ENCODE data around the gene SLC9A1. TPM values are rescaled to one million over a fixed set of nuclear protein-coding genes. Genes with fewer than 3 reads are reported as not detected.

SLC9A1 gene
- total and polyA plus RNA-seq, 2 donors (not counting 1 experiment from before 2014, with no cell fraction given): 7.3 to 22.5 TPM

- Mint-ChIP-seq H3K27me3 (no peaks in the 10 kb centered on the region), H3K27ac (no peak overlapping the region), H3K4me3 (no peak overlapping the region), H3K4me1 (no peaks in the 10 kb centered on the region), H3K9me3 (ENCODE audit: insufficient read depth) (no peaks in the 10 kb centered on the region)
- WGBS (ENCODE audit: insufficient coverage): 96% methylated on average over 3 of the region's 3 CpGs
- no peaks in the 10 kb centered on the region for H4K20me1 ChIP-seq (ENCODE audit: control insufficient read depth, insufficient read depth, low read length, poor library complexity, severe bottlenecking)
- H3K36me3 ChIP-seq (replicated peaks in 1 of 2; ENCODE audit: control extremely low read depth in 1 of 2, control insufficient read depth in 1 of 2, extremely low read depth in 1 of 2, insufficient read depth in 2 of 2, low read length in 1 of 2): peaks cover 0 to 2% of the 10 kb centered on the region in 2 experiments
- ChIA-PET CTCF (interaction anchor here (1.2 to 1.3 kb wide), 2 partner anchors 25 to 73 kb away, joined by 3 read pairs; no protein-coding TSS in a partner anchor), POLR2A (no interaction called here)
- ATAC-seq (ENCODE audit: low read depth) (no peak), DNase-seq (no peak)
- H3K27ac ChIP-seq (ENCODE audit: low read length in 2 of 2): no peak overlapping the region
- no peak overlapping the region for H2AFZ ChIP-seq (ENCODE audit: insufficient read depth, low read depth, low read length, poor library complexity, severe bottlenecking)
- no peaks in the 10 kb centered on the region for H3K4me1 ChIP-seq (ENCODE audit: control insufficient read depth in 2 of 2, insufficient read depth in 2 of 2, low read length in 2 of 2)
- no peak for TF ChIP-seq CTCF (IDR thresholded peaks at IDR 0.05)
- no peak for TF ChIP-seq EZH2 (IDR thresholded peaks at IDR 0.05; ENCODE audit: borderline replicate concordance, insufficient read depth, low read depth, low read length, poor library complexity, severe bottlenecking)
- no peak overlapping the region for H3K4me3 ChIP-seq (ENCODE audit: control extremely low read depth in 1 of 5, extremely low read depth in 1 of 5, insufficient read depth in 1 of 5, low read depth in 2 of 5, low read length in 4 of 5)
- peaks cover 9% of the 10 kb centered on the region for H3K79me2 ChIP-seq (ENCODE audit: control insufficient read depth, insufficient read depth, low read length)
- no peaks in the 10 kb centered on the region for H3K27me3 ChIP-seq (replicated peaks in 1 of 4; ENCODE audit: control extremely low read depth in 1 of 4, control insufficient read depth in 3 of 4, insufficient read depth in 4 of 4, low read length in 3 of 4)
- intact Hi-C loops (cut with micrococcal nuclease): no loop called here
- no peak overlapping the region for H3K4me2 ChIP-seq (replicated peaks; ENCODE audit: low read depth, low read length, poor library complexity, severe bottlenecking)
- no peak overlapping the region for H3K9ac ChIP-seq (ENCODE audit: low read length)
- H3K9me3 ChIP-seq (ENCODE audit: control extremely low read depth in 1 of 3, control insufficient read depth in 2 of 3, insufficient read depth in 1 of 3, low read length in 2 of 3): no peaks in the 10 kb centered on the region
Measured at GRCh38 chr1:27124405-27124804, 30.5 kb downstream of the SLC9A1 start.

GRCh38 chr1:27122652-27123051 is 32.3 kb downstream of the SLC9A1 start:
- H3K9me3 Mint-ChIP-seq (ENCODE audit: insufficient read depth): no peaks in the 10 kb centered on the region
- H3K27me3 ChIP-seq (replicated peaks in 1 of 4; ENCODE audit: control extremely low read depth in 1 of 4, control insufficient read depth in 3 of 4, insufficient read depth in 4 of 4, low read length in 3 of 4): no peaks in the 10 kb centered on the region
- ChIA-PET POLR2A (interaction anchor here (0.6 kb wide), 2 partner anchors 12 to 163 kb away, joined by 4 to 6 read pairs; no protein-coding TSS in a partner anchor), CTCF (interaction anchor here (1.1 kb wide), 1 partner anchor 76 kb away, joined by 3 read pairs; no protein-coding TSS in a partner anchor)
- no peaks in the 10 kb centered on the region for H3K9me3 ChIP-seq (ENCODE audit: control extremely low read depth in 1 of 3, control insufficient read depth in 2 of 3, insufficient read depth in 1 of 3, low read length in 2 of 3)
- H3K27ac ChIP-seq (ENCODE audit: low read length in 2 of 2): no peak overlapping the region
- H3K79me2 ChIP-seq (ENCODE audit: control insufficient read depth, insufficient read depth, low read length): peaks cover 9% of the 10 kb centered on the region
- H3K27me3 Mint-ChIP-seq: no peaks in the 10 kb centered on the region
- no peak overlapping the region for H3K4me3 ChIP-seq (ENCODE audit: control extremely low read depth in 1 of 5, extremely low read depth in 1 of 5, insufficient read depth in 1 of 5, low read depth in 2 of 5, low read length in 4 of 5)
- H3K4me1 Mint-ChIP-seq: no peaks in the 10 kb centered on the region
- DNase-seq: no peak
- WGBS (ENCODE audit: insufficient coverage): 100% methylated on average over 4 of the region's 4 CpGs
- no peak overlapping the region for H2AFZ ChIP-seq (ENCODE audit: insufficient read depth, low read depth, low read length, poor library complexity, severe bottlenecking)
- no peak overlapping the region for H3K27ac Mint-ChIP-seq
- no peak overlapping the region for H3K4me3 Mint-ChIP-seq
- TF ChIP-seq EZH2 (IDR thresholded peaks at IDR 0.05; ENCODE audit: borderline replicate concordance, insufficient read depth, low read depth, low read length, poor library complexity, severe bottlenecking): no peak
- no peak for TF ChIP-seq CTCF (IDR thresholded peaks at IDR 0.05)
- no peaks in the 10 kb centered on the region for H4K20me1 ChIP-seq (ENCODE audit: control insufficient read depth, insufficient read depth, low read length, poor library complexity, severe bottlenecking)
- H3K4me2 ChIP-seq (replicated peaks; ENCODE audit: low read depth, low read length, poor library complexity, severe bottlenecking): no peak overlapping the region
- H3K4me1 ChIP-seq (ENCODE audit: control insufficient read depth in 2 of 2, insufficient read depth in 2 of 2, low read length in 2 of 2): no peaks in the 10 kb centered on the region
- H3K36me3 ChIP-seq (replicated peaks in 1 of 2; ENCODE audit: control extremely low read depth in 1 of 2, control insufficient read depth in 1 of 2, extremely low read depth in 1 of 2, insufficient read depth in 2 of 2, low read length in 1 of 2): no peaks in the 10 kb centered on the region
- ATAC-seq (ENCODE audit: low read depth): no peak
- intact Hi-C loops (cut with micrococcal nuclease): no loop called here
- H3K9ac ChIP-seq (ENCODE audit: low read length): no peak overlapping the region
